ENCODE data around the gene NDUFB10.

The NDUFB10 gene

DNA sequence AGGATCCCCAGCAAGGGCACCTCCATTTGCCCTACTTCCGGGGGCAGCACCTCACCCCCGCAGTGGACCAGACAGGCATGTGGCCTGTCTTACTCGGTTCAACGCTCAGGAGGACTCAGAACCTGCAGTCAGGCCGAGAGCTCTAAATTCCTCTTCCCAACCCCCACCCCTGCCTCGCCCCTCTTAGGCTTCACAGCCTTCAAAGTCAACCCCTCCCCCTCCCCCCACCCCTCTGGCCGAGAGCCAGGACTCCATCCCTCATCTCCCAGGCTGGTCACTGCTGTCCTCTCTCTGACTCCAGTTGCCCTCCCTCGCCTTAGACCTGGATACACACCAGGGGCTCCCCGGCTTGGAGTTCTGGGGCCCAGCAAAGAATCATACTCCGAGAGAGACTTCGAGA is 33.1 kb upstream of the NDUFB10 start:
- Histone ChIP-seq H3K27ac (ENCODE audit: insufficient read depth, low read length, poor library complexity, severe bottlenecking) (no peak overlapping the region), H3K27me3 (replicated peaks; ENCODE audit: control insufficient read depth, insufficient read depth, low read length, poor library complexity, severe bottlenecking) (peaks cover 13% of the 10 kb centered on the region), H3K36me3 (ENCODE audit: control insufficient read depth, insufficient read depth, low read length) (no peaks in the 10 kb centered on the region), H3K4me1 (ENCODE audit: control insufficient read depth, insufficient read depth, low read length, poor library complexity, severe bottlenecking) (peaks cover 10% of the 10 kb centered on the region), H3K9me3 (ENCODE audit: control insufficient read depth, low read length) (no peaks in the 10 kb centered on the region), H3K4me3 (ENCODE audit: insufficient read depth, low read depth, low read length, poor library complexity, severe bottlenecking) (no peak overlapping the region)
- DNase-seq = no peak

GRCh38 chr16:1929105-1929504 is 30.2 kb upstream of the NDUFB10 start:
- no peak overlapping the region for H3K27ac ChIP-seq (ENCODE audit: insufficient read depth, low read length, poor library complexity, severe bottlenecking)
- peaks cover 10% of the 10 kb centered on the region for H3K4me1 ChIP-seq (ENCODE audit: control insufficient read depth, insufficient read depth, low read length, poor library complexity, severe bottlenecking)
- no peaks in the 10 kb centered on the region for H3K36me3 ChIP-seq (ENCODE audit: control insufficient read depth, insufficient read depth, low read length)
- no peak for DNase-seq
- H3K4me3 ChIP-seq (ENCODE audit: insufficient read depth, low read depth, low read length, poor library complexity, severe bottlenecking) = peak overlapping the region; percentile 49
- no peaks in the 10 kb centered on the region for H3K9me3 ChIP-seq (ENCODE audit: control insufficient read depth, low read length)
- H3K27me3 ChIP-seq (replicated peaks; ENCODE audit: control insufficient read depth, insufficient read depth, low read length, poor library complexity, severe bottlenecking) = no peaks in the 10 kb centered on the region

- H3K36me3 ChIP-seq (ENCODE audit: control insufficient read depth, insufficient read depth, low read length) = no peaks in the 10 kb centered on the region
- H3K4me1 ChIP-seq (ENCODE audit: control insufficient read depth, insufficient read depth, low read length, poor library complexity, severe bottlenecking) = peaks cover 10% of the 10 kb centered on the region
- peak; percentile 78 to 87 (median 85) for DNase-seq
- H3K9me3 ChIP-seq (ENCODE audit: control insufficient read depth, low read length) = no peaks in the 10 kb centered on the region
- peak overlapping the region; percentile 49 for H3K4me3 ChIP-seq (ENCODE audit: insufficient read depth, low read depth, low read length, poor library complexity, severe bottlenecking)
- H3K27me3 ChIP-seq (replicated peaks; ENCODE audit: control insufficient read depth, insufficient read depth, low read length, poor library complexity, severe bottlenecking) = no peaks in the 10 kb centered on the region
- no peak overlapping the region for H3K27ac ChIP-seq (ENCODE audit: insufficient read depth, low read length, poor library complexity, severe bottlenecking)
Measured at GRCh38 chr16:1929578-1930337, 29.6 kb upstream of the NDUFB10 start.

GRCh38 chr16:1930338-1930720 is 29.0 kb upstream of the NDUFB10 start:
- Histone ChIP-seq H3K4me1 (ENCODE audit: control insufficient read depth, insufficient read depth, low read length, poor library complexity, severe bottlenecking) (peaks cover 10% of the 10 kb centered on the region), H3K27me3 (replicated peaks; ENCODE audit: control insufficient read depth, insufficient read depth, low read length, poor library complexity, severe bottlenecking) (no peaks in the 10 kb centered on the region), H3K9me3 (ENCODE audit: control insufficient read depth, low read length) (no peaks in the 10 kb centered on the region), H3K4me3 (ENCODE audit: insufficient read depth, low read depth, low read length, poor library complexity, severe bottlenecking) (no peak overlapping the region), H3K27ac (ENCODE audit: insufficient read depth, low read length, poor library complexity, severe bottlenecking) (no peak overlapping the region), H3K36me3 (ENCODE audit: control insufficient read depth, insufficient read depth, low read length) (no peaks in the 10 kb centered on the region)
- no peak for DNase-seq

GRCh38 chr16:1932050-1933028 is 27.0 kb upstream of the NDUFB10 start:
- Histone ChIP-seq H3K27ac (ENCODE audit: insufficient read depth, low read length, poor library complexity, severe bottlenecking) (no peak overlapping the region), H3K4me1 (ENCODE audit: control insufficient read depth, insufficient read depth, low read length, poor library complexity, severe bottlenecking) (peaks cover 10% of the 10 kb centered on the region), H3K36me3 (ENCODE audit: control insufficient read depth, insufficient read depth, low read length) (no peaks in the 10 kb centered on the region), H3K4me3 (ENCODE audit: insufficient read depth, low read depth, low read length, poor library complexity, severe bottlenecking) (no peak overlapping the region), H3K9me3 (ENCODE audit: control insufficient read depth, low read length) (no peaks in the 10 kb centered on the region), H3K27me3 (replicated peaks; ENCODE audit: control insufficient read depth, insufficient read depth, low read length, poor library complexity, severe bottlenecking) (no peaks in the 10 kb centered on the region)
- no peak for DNase-seq

DNA sequence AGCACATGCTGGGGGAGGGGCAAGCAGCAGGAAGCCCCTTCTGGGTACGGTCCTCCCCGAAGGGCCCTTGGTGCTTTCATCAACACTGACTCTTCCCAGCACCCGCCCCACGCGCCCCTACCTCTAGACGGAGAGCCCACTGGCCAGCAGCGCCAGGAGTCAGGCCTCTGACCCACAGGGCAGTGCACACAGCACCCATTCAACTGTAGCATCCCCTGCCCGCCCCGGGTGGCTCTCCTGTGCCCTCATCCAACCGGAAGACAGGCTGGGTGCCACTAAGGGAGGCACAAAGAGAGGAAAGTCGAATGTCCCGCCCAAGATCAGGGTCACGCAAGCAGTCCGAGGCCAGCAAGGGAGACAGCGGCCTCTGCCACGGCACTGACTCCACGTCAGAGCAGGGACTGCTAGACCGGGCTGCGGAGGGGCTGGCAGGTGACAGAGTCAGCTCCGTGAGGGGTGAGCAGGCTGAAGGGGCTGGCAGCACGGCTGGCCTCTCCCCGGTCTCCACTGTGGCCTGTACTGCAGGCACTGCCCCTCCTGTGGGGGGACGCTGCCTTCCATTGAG is 26.2 kb upstream of the NDUFB10 start:
- no peak overlapping the region for H3K4me3 ChIP-seq (ENCODE audit: insufficient read depth, low read depth, low read length, poor library complexity, severe bottlenecking)

DNA sequence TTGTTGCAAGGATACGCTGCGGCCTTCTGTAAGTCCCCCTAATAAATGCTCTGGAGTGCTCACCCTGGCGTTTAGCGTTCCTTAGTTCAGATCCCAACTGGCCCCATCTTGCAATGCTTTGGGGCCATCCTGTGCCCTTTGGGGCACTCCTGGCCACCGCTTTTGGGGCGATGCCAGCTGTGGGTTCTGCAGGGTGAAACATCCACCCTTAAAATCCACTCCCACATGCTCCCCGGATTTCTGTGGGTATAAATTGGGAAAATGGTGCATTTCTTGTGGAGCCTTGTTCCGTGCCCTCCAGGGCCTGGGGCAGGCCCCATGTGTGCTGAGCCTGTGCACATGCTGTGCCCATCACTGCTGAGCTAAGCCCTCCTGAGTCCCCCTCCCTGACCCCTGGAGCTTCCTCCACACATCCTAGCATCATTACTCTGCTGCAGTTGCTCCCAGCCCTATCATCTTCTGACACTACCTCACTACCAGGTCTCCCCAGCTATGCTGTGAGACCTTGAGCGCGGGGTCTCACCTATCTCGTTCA is 22.3 kb upstream of the NDUFB10 start:
- H3K36me3 ChIP-seq (ENCODE audit: control insufficient read depth, insufficient read depth, low read length) = peaks cover 17% of the 10 kb centered on the region
- H3K4me3 ChIP-seq (ENCODE audit: insufficient read depth, low read depth, low read length, poor library complexity, severe bottlenecking) = no peak overlapping the region
- H3K27ac ChIP-seq (ENCODE audit: insufficient read depth, low read length, poor library complexity, severe bottlenecking) = no peak overlapping the region
- H3K9me3 ChIP-seq (ENCODE audit: control insufficient read depth, low read length) = no peaks in the 10 kb centered on the region
- no peaks in the 10 kb centered on the region for H3K27me3 ChIP-seq (replicated peaks; ENCODE audit: control insufficient read depth, insufficient read depth, low read length, poor library complexity, severe bottlenecking)
- no peak for DNase-seq
- H3K4me1 ChIP-seq (ENCODE audit: control insufficient read depth, insufficient read depth, low read length, poor library complexity, severe bottlenecking) = peaks cover under 1% of the 10 kb centered on the region

More for the DNA sequence above, 26.2 kb upstream of the NDUFB10 start:
- H3K36me3 ChIP-seq (ENCODE audit: control insufficient read depth, insufficient read depth, low read length) = peaks cover 3% of the 10 kb centered on the region
- H3K4me1 ChIP-seq (ENCODE audit: control insufficient read depth, insufficient read depth, low read length, poor library complexity, severe bottlenecking) = peaks cover 10% of the 10 kb centered on the region
- no peak for DNase-seq
- H3K9me3 ChIP-seq (ENCODE audit: control insufficient read depth, low read length) = no peaks in the 10 kb centered on the region
- no peaks in the 10 kb centered on the region for H3K27me3 ChIP-seq (replicated peaks; ENCODE audit: control insufficient read depth, insufficient read depth, low read length, poor library complexity, severe bottlenecking)
- H3K27ac ChIP-seq (ENCODE audit: insufficient read depth, low read length, poor library complexity, severe bottlenecking) = no peak overlapping the region

- H3K4me1 ChIP-seq (ENCODE audit: control insufficient read depth, insufficient read depth, low read length, poor library complexity, severe bottlenecking) = peaks cover 9% of the 10 kb centered on the region
Measured at GRCh38 chr16:1938316-1938715, 21.0 kb upstream of the NDUFB10 start.

DNA sequence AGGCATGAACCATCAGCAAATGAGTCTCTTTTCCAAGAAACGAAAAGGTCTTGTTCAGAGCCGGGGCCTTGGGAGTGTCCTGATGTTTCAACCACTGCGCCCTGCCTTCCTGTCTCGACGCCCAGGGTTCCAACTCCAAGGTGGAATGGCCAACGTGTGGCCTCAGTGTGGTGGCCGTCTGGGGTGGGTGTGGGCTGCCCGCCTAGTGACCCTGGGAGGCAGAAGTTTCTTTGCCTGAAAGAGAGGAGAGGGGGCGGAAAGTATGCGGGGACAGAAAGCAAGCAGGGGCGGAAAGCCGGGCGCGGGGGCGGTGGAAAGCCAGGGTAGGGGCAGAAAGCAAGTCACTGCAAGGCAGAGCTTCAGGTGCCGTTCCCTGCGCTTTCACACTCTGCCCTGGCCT is 20.4 kb upstream of the NDUFB10 start:
- H3K27ac ChIP-seq (ENCODE audit: insufficient read depth, low read length, poor library complexity, severe bottlenecking) = no peak overlapping the region
- no peaks in the 10 kb centered on the region for H3K27me3 ChIP-seq (replicated peaks; ENCODE audit: control insufficient read depth, insufficient read depth, low read length, poor library complexity, severe bottlenecking)
- H3K36me3 ChIP-seq (ENCODE audit: control insufficient read depth, insufficient read depth, low read length) = peaks cover 17% of the 10 kb centered on the region
- H3K4me1 ChIP-seq (ENCODE audit: control insufficient read depth, insufficient read depth, low read length, poor library complexity, severe bottlenecking) = peaks cover 9% of the 10 kb centered on the region
- no peak for DNase-seq
- no peak overlapping the region for H3K4me3 ChIP-seq (ENCODE audit: insufficient read depth, low read depth, low read length, poor library complexity, severe bottlenecking)
- no peaks in the 10 kb centered on the region for H3K9me3 ChIP-seq (ENCODE audit: control insufficient read depth, low read length)

More at GRCh38 chr16:1938316-1938715, 21.0 kb upstream of the NDUFB10 start:
- peaks cover 17% of the 10 kb centered on the region for H3K36me3 ChIP-seq (ENCODE audit: control insufficient read depth, insufficient read depth, low read length)
- no peak overlapping the region for H3K27ac ChIP-seq (ENCODE audit: insufficient read depth, low read length, poor library complexity, severe bottlenecking)
- H3K27me3 ChIP-seq (replicated peaks; ENCODE audit: control insufficient read depth, insufficient read depth, low read length, poor library complexity, severe bottlenecking) = no peaks in the 10 kb centered on the region
- no peak for DNase-seq
- H3K9me3 ChIP-seq (ENCODE audit: control insufficient read depth, low read length) = no peaks in the 10 kb centered on the region
- no peak overlapping the region for H3K4me3 ChIP-seq (ENCODE audit: insufficient read depth, low read depth, low read length, poor library complexity, severe bottlenecking)

Data from effector memory CD4-positive, alpha-beta T cell (primary cell).